GM23248 (cell line): ENCODE results near the gene SDE2. TPM values are rescaled to one million over a fixed set of nuclear protein-coding genes. Genes with fewer than 3 reads are reported as not detected.
"Not testable (repeated sequence)": the region's sequence is repeated elsewhere in the genome, so short reads cannot be mapped to it uniquely, and the experiment has no call there.

ENCODE experiments used
- DNase-seq: peaks from one replicate; pipeline ENCODE4 v3.0.0-alpha.2; 2015
- H2AFZ ChIP-seq: fragments of 200-600 bp; sonication (generic); 2 replicates; pipeline ENCODE4 v1.6.1; 2016; ENCODE audit warnings: antibody characterized with exemption
- H3F3A ChIP-seq: fragments of 200-600 bp; sonication (generic); 2 replicates; pipeline ENCODE4 v1.6.1; 2016; ENCODE audit warnings: mild to moderate bottlenecking, antibody characterized with exemption, mixed run types; ENCODE audit not compliant: insufficient read depth
- H3K27ac ChIP-seq: fragments of 200-600 bp; sonication (generic); 2 replicates; pipeline ENCODE4 v1.5.1; 2016; ENCODE audit warnings: mild to moderate bottlenecking
- H3K27me3 ChIP-seq: fragments of 200-600 bp; sonication (generic); replicated peaks from 2 replicates; pipeline ENCODE4 v1.6.1; 2016; ENCODE audit warnings: mild to moderate bottlenecking; ENCODE audit not compliant: insufficient read depth
- H3K36me3 ChIP-seq: fragments of 200-600 bp; sonication (generic); 2 replicates; pipeline ENCODE4 v1.6.1; 2016; ENCODE audit warnings: low read depth, mild to moderate bottlenecking
- H3K4me1 ChIP-seq: fragments of 200-600 bp; sonication (generic); 2 replicates; pipeline ENCODE4 v1.6.1; 2016; ENCODE audit warnings: mild to moderate bottlenecking; ENCODE audit not compliant: insufficient read depth
- H3K4me2 ChIP-seq: fragments of 200-600 bp; sonication (generic); one replicate; pipeline ENCODE4 v1.6.1; 2016; ENCODE audit warnings: mild to moderate bottlenecking; ENCODE audit not compliant: unreplicated experiment
- H3K4me3 ChIP-seq: fragments of 200-600 bp; sonication (generic); 2 replicates; pipeline ENCODE4 v1.5.1; 2016; ENCODE audit warnings: mild to moderate bottlenecking
- H3K79me2 ChIP-seq: fragments of 200-600 bp; sonication (generic); 2 replicates; pipeline ENCODE4 v1.6.1; 2016; ENCODE audit warnings: mild to moderate bottlenecking; ENCODE audit not compliant: insufficient read depth
- H3K9ac ChIP-seq: fragments of 200-600 bp; sonication (generic); 2 replicates; pipeline ENCODE4 v1.6.1; 2016; ENCODE audit warnings: mild to moderate bottlenecking
- H3K9me2 ChIP-seq: fragments of 200-600 bp; sonication (generic); 2 replicates; pipeline ENCODE4 v1.6.1; 2016; ENCODE audit warnings: mixed run types, mild to moderate bottlenecking, moderate library complexity; ENCODE audit not compliant: insufficient read depth
- H3K9me3 ChIP-seq: fragments of 200-600 bp; sonication (generic); one replicate; pipeline ENCODE4 v1.6.1; 2017; ENCODE audit warnings: low read depth
- H4K20me1 ChIP-seq: fragments of 200-600 bp; sonication (generic); 2 replicates; pipeline ENCODE4 v1.6.0; 2016; ENCODE audit not compliant: insufficient read depth
- EZH2 ChIP-seq: fragments of 200-600 bp; sonication (generic); IDR thresholded peaks from 2 replicates; pipeline ENCODE4 v1.6.1; 2018; ENCODE audit warnings: antibody characterized with exemption, mild to moderate bottlenecking; ENCODE audit not compliant: insufficient read depth, poor library complexity, severe bottlenecking
- EZH2phosphoT487 ChIP-seq: fragments of 200-600 bp; sonication (generic); IDR thresholded peaks from 2 replicates; pipeline ENCODE4 v1.6.1; 2018; ENCODE audit warnings: antibody characterized with exemption, moderate library complexity, mild to moderate bottlenecking, low read depth; ENCODE audit not compliant: insufficient read depth
- WGBS, 2 experiments: methylation state at CpG; one replicate each; pipeline ENCODE4 v1.1.6; 2015 to 2017; ENCODE audit warnings: low lambda C conversion rate in 2 of 2, low coverage in 1 of 2; ENCODE audit errors: missing lambda C conversion rate in 2 of 2; 5-methylcytosine and 5-hydroxymethylcytosine counted together
- in situ Hi-C: fragments of 300-500 bp; cut with MboI; formaldehyde crosslinking; loops from 2 replicates; pipeline ENCODE4 v1.15.0; 2020
- polyA plus RNA-seq: library from polyadenylated mRNA; unstranded; fragments of >200 nt; fragmentation: Nextera tagmentation; extraction: Ambion mirVana; gene quantifications from 2 replicates; pipeline ENCODE4 v1.2.1, GENCODE V29; 2016
- small RNA-seq: library from RNA; depleted of rRNA; stranded (forward); fragments of <200 nt; gene quantifications from one replicate; pipeline ENCODE3, GENCODE V24; 2014; ENCODE audit warnings: low read depth, low replicate concordance
- total RNA-seq: library from RNA; depleted of rRNA; stranded (reverse); fragments of >200 nt; shearing (Covaris generic); gene quantifications from 2 replicates; pipeline ENCODE4 v1.2.3, GENCODE V29; 2014; rRNA removed

Gene SDE2
- total and polyA plus RNA-seq, 2 experiments from 2014 or later, result 18.0 to 21.6 TPM

GRCh38 chr1:225936523-225936922 lies 62.6 kb downstream of the SDE2 start:
- H3K36me3 ChIP-seq, result no peaks in the 10 kb centered on the region
- H3K9me2 ChIP-seq, result no peaks in the 10 kb centered on the region

DNA sequence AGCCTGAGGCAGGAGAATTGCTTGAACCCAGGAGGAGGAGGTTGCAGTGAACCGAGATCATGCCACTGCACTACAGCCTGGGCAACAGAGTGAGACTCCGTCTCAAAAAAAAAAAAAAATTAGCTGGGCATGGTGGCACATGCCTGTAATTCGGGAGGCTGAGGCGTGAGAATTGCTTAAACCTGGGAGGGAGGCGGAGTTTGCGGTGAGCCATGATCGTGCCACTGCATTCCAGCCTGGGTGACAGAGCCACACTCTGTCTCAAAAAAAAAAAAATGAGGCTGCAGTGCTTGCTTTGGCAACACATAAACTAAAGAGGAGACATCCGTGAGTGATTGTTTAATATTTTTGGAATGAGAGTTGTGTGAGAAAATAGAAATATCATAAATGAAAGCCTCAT lies 63.1 kb downstream of the SDE2 start:
- in situ Hi-C loops, result not testable (repeated sequence)

More at GRCh38 chr1:225936523-225936922, 62.6 kb downstream of the SDE2 start:
- H3K27ac ChIP-seq, result no peak overlapping the region
- H3F3A ChIP-seq, result peaks cover 6% of the 10 kb centered on the region; the same call in 1 of the 2 replicates
- H3K4me3 ChIP-seq, result no peak overlapping the region
- in situ Hi-C loops, result no loop called here
- H3K9ac ChIP-seq, result no peak overlapping the region
- TF ChIP-seq EZH2, result no peak
- TF ChIP-seq EZH2phosphoT487, result no peak
- no peaks in the 10 kb centered on the region for H4K20me1 ChIP-seq
- peak overlapping the region; percentile 48; the same call in 1 of the 2 replicates for H2AFZ ChIP-seq
- no peak overlapping the region for H3K4me2 ChIP-seq
- no peak for DNase-seq
- H3K79me2 ChIP-seq, result no peaks in the 10 kb centered on the region
- peaks cover 13% of the 10 kb centered on the region; the same call in 1 of the 2 replicates for H3K4me1 ChIP-seq
- no peaks in the 10 kb centered on the region for H3K9me3 ChIP-seq
- H3K27me3 ChIP-seq, result no peaks in the 10 kb centered on the region
- WGBS, 2 experiments, result 38 to 44% methylated on average over 3 of the region's 3 CpGs

DNA sequence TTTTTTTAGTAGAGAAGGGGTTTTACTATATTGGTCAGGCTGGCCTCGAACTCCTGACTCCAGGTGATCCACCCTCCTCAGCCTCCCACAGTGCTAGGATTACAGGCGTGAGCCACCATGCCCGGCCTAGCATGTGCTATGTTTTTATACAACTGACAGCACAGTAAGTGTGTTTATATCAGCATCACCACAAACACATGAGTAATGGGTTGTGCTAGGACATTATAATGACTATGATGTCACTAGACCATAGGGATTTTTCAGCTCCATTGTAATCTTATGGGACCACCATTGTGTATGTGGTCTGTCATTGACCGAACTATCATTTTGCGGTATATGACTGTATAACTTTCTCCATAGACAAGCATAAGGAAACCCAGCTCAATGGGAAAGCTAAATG lies 64.4 kb downstream of the SDE2 start:
- H4K20me1 ChIP-seq, result no peaks in the 10 kb centered on the region
- no peaks in the 10 kb centered on the region for H3K36me3 ChIP-seq
- H3F3A ChIP-seq, result peaks cover 6% of the 10 kb centered on the region; the same call in 1 of the 2 replicates
- H3K27me3 ChIP-seq, result no peaks in the 10 kb centered on the region
- no peaks in the 10 kb centered on the region for H3K79me2 ChIP-seq
- no peak overlapping the region for H3K4me2 ChIP-seq
- no peak overlapping the region for H2AFZ ChIP-seq
- H3K4me3 ChIP-seq, result no peak overlapping the region
- H3K9me2 ChIP-seq, result no peaks in the 10 kb centered on the region
- no peak overlapping the region for H3K27ac ChIP-seq
- 95 to 97% methylated on average over 5 of the region's 5 CpGs for WGBS, 2 experiments
- in situ Hi-C loops, result no loop called here
- no peak overlapping the region for H3K9ac ChIP-seq
- DNase-seq, result no peak
- TF ChIP-seq EZH2 (no peak), EZH2phosphoT487 (no peak)
- H3K9me3 ChIP-seq, result no peaks in the 10 kb centered on the region
- peaks cover 13% of the 10 kb centered on the region; the same call in 1 of the 2 replicates for H3K4me1 ChIP-seq

More for the DNA sequence above, 63.1 kb downstream of the SDE2 start:
- not testable (repeated sequence) for H3K9me2 ChIP-seq, H3K9me3 ChIP-seq, H3K79me2 ChIP-seq, H4K20me1 ChIP-seq, H3K9ac ChIP-seq, H3K36me3 ChIP-seq, H3K27ac ChIP-seq, H3K4me3 ChIP-seq, H3K4me2 ChIP-seq, H3K27me3 ChIP-seq, H3F3A ChIP-seq, H2AFZ ChIP-seq
- H3K4me1 ChIP-seq, result peaks cover 13% of the 10 kb centered on the region; the same call in 1 of the 2 replicates
- DNase-seq, result peak; percentile 49
- WGBS, 2 experiments, result 29 to 45% methylated on average over 7 to 8 of the region's 8 CpGs

GRCh38 chr1:225933072-225933471 lies 66.1 kb downstream of the SDE2 start:
- Histone ChIP-seq H2AFZ (no peak overlapping the region), H3K9ac (no peak overlapping the region), H4K20me1 (no peaks in the 10 kb centered on the region), H3K36me3 (no peaks in the 10 kb centered on the region), H3F3A (peaks cover 6% of the 10 kb centered on the region; the same call in 1 of the 2 replicates), H3K4me2 (no peak overlapping the region), H3K27ac (no peak overlapping the region), H3K4me1 (peaks cover 13% of the 10 kb centered on the region; the same call in 1 of the 2 replicates), H3K79me2 (no peaks in the 10 kb centered on the region), H3K4me3 (no peak overlapping the region), H3K9me3 (no peaks in the 10 kb centered on the region), H3K27me3 (no peaks in the 10 kb centered on the region), H3K9me2 (no peaks in the 10 kb centered on the region)
- peak; percentile 81 for DNase-seq
- 23 to 28% methylated on average over 2 of the region's 2 CpGs for WGBS, 2 experiments
- in situ Hi-C loops, result no loop called here
- TF ChIP-seq EZH2phosphoT487 (no peak), EZH2 (no peak)

Small RNAs within 50 kb of the gene (small RNA-seq; reads per million reads assigned to genes)
- gene AL117348.1 (not detected), gene NDUFA3P3 (not detected)

Other genes starting within 250 kb of the SDE2 start
- gene SRP9, start 221.5 kb downstream of the SDE2 start, total RNA-seq, result 321 and 446 TPM in 2 replicates
- 415 and 419 TPM in 2 replicates for gene SRP9, start 221.5 kb downstream of the SDE2 start, polyA plus RNA-seq
- 18.2 and 21.9 TPM in 2 replicates for gene EPHX1, start 189.2 kb downstream of the SDE2 start, total RNA-seq
- 16.6 and 17.0 TPM in 2 replicates for gene EPHX1, start 189.2 kb downstream of the SDE2 start, polyA plus RNA-seq
- 9.7 and 11.9 TPM in 2 replicates for gene TMEM63A, start 117.0 kb downstream of the SDE2 start, total RNA-seq
- 8.5 and 13.5 TPM in 2 replicates for gene TMEM63A, start 117.0 kb downstream of the SDE2 start, polyA plus RNA-seq
- not detected in 2 replicates for gene LEFTY1, start 110.2 kb downstream of the SDE2 start, total RNA-seq
- not detected in 2 replicates for gene LEFTY1, start 110.2 kb downstream of the SDE2 start, polyA plus RNA-seq
- gene PYCR2, start 75.1 kb downstream of the SDE2 start, total RNA-seq, result 59.1 and 69.6 TPM in 2 replicates
- gene PYCR2, start 75.1 kb downstream of the SDE2 start, polyA plus RNA-seq, result 55.5 and 61.1 TPM in 2 replicates
- not detected in 2 replicates for gene LEFTY2, start 58.1 kb downstream of the SDE2 start, total RNA-seq
- gene LEFTY2, start 58.1 kb downstream of the SDE2 start, polyA plus RNA-seq, result not detected in 2 replicates
- 140 and 212 TPM in 2 replicates for gene H3-3A, start 63.4 kb upstream of the SDE2 start, total RNA-seq
- gene H3-3A, start 63.4 kb upstream of the SDE2 start, polyA plus RNA-seq, result 262 and 264 TPM in 2 replicates
- gene ACBD3, start 187.4 kb upstream of the SDE2 start, total RNA-seq, result 70.2 and 76.8 TPM in 2 replicates
- gene ACBD3, start 187.4 kb upstream of the SDE2 start, polyA plus RNA-seq, result 40.8 and 41.4 TPM in 2 replicates
- not detected in 2 replicates for gene MIXL1, start 224.3 kb upstream of the SDE2 start, total RNA-seq
- not detected in 2 replicates for gene MIXL1, start 224.3 kb upstream of the SDE2 start, polyA plus RNA-seq